Vagina (tissue), 2 donors: ENCODE results near the gene KCNA2.

ENCODE experiments used
- POLR2A ChIP-seq, 2 donors: fragments of 450-650 bp; IDR thresholded peaks; one replicate each; pipeline ENCODE4 v1.6.1; 2017; ENCODE audit warnings: antibody characterized with exemption in 2 of 2, mild to moderate bottlenecking in 2 of 2, moderate library complexity in 2 of 2
- POLR2AphosphoS5 ChIP-seq, 2 donors: sonication (generic); formaldehyde crosslinking; IDR thresholded peaks; one replicate each; pipeline ENCODE4 v1.9.0; 2017; ENCODE audit warnings: antibody characterized with exemption in 2 of 2, mild to moderate bottlenecking in 2 of 2, low read depth in 1 of 2; ENCODE audit not compliant: insufficient read depth in 1 of 2

DNA sequence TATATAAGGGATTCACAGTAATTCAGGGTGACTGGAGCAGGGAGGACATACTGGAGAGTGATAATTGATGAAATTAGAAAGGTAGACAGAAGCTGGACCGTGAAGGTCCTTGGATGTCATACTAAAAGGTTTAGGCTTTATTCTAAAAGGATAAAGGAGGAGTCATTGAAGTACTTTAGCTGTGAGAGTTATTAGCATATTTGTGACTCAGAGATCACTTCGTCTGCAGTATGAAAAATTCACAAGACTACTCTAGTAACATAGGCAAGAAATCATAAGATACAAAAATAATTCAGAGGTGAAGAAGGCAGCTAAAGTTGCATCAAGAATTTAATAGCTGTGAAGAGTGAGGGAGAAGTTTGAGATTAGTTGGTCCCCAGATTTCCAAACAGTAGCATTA is 42.3 kb upstream of the KCNA2 start:
- TF ChIP-seq POLR2AphosphoS5 (IDR thresholded peaks at IDR 0.05; ENCODE audit: insufficient read depth in 1 of 2, low read depth in 1 of 2) (no peak), POLR2A (IDR thresholded peaks at IDR 0.05) (no peak)
